Esophagus squamous epithelium (tissue), 4 donors: ENCODE data around the gene APH1B.
"Not testable (repeated sequence)": the region's sequence is repeated elsewhere in the genome, so short reads cannot be mapped to it uniquely, and the experiment has no call there.

ENCODE experiments used
- CTCF ChIP-seq, 6 experiments: fragments of 450-650 bp in 4 of 6; fragments of 200-600 bp in 2 of 6; sonication (generic) in 2 of 6; IDR thresholded peaks; one replicate each; pipeline ENCODE4 v1.5.1; 2016 to 2019; ENCODE audit warnings: antibody characterized with exemption in 6 of 6, mild to moderate bottlenecking in 4 of 6, moderate library complexity in 4 of 6
- POLR2A ChIP-seq, 4 donors: fragments of 450-650 bp; IDR thresholded peaks; one replicate each; pipeline ENCODE4 v1.6.1; 2017; ENCODE audit warnings: antibody characterized with exemption in 4 of 4, mild to moderate bottlenecking in 4 of 4, moderate library complexity in 3 of 4

- TF ChIP-seq CTCF, POLR2A (IDR thresholded peaks at IDR 0.05): not testable (repeated sequence)
Measured at GRCh38 chr15:63342996-63343562, 65.7 kb downstream of the APH1B start.
